GM12878 (cell line): ENCODE measurements around the gene SH3BGRL3. TPM values are rescaled to one million over a fixed set of nuclear protein-coding genes. Genes with fewer than 3 reads are reported as not detected.

Source experiments
- ATAC-seq: fragments of 200-7000 bp; cut with Tn5 transposase; 3 replicates; pipeline ENCODE4 v1.9.1; 2020; ENCODE audit warnings: mild to moderate bottlenecking, moderate library complexity
- BruUV-seq: library from RNA; stranded (reverse); fragments of 400-500 nt; replicated peaks from 2 replicates; lab custom pipeline; 2021; lab: Mats Ljungman, UMichigan
- CTCF ChIA-PET: fragments of 300-600 bp; sonication (Branson Sonifier 250); formaldehyde crosslinking; extraction: SDS; loops from one replicate; lab custom pipeline; 2021; ENCODE audit warnings: inconsistent platforms; lab: Yijun Ruan, JAX
- POLR2A ChIA-PET: fragments of 350-600 bp; formaldehyde crosslinking; extraction: SDS; loops from one replicate; lab custom pipeline; 2021; ENCODE audit warnings: inconsistent platforms; lab: Charles Lee
- RAD21 ChIA-PET: fragments of 300-600 bp; sonication (Branson Sonifier 250); formaldehyde crosslinking; loops from one replicate; lab custom pipeline; 2023; ENCODE audit warnings: antibody characterized with exemption; ENCODE audit not compliant: unreplicated experiment; lab: Charles Lee
- SMC1A ChIA-PET: fragments of 300-600 bp; sonication (Branson Sonifier 250); formaldehyde crosslinking; loops from one replicate; lab custom pipeline; 2023; ENCODE audit not compliant: unreplicated experiment, uncharacterized antibody; lab: Charles Lee
- DNase-seq: peaks from one replicate; pipeline ENCODE4 v3.0.0-alpha.2; 2011; ENCODE audit warnings: low read depth, low spot score
- FAIRE-seq: peaks from 3 replicates; lab custom pipeline; 2011; peaks lifted over from hg19 to GRCh38; lab: Jason Lieb, UNC
- H2AFZ ChIP-seq: 2 replicates; pipeline ENCODE4 v1.6.0; 2011; ENCODE audit warnings: low read depth, low read length, control low read depth; ENCODE audit not compliant: control insufficient read depth
- H3K27ac ChIP-seq: 2 replicates; pipeline ENCODE4 v1.5.1; 2011; ENCODE audit warnings: control low read depth; ENCODE audit not compliant: control insufficient read depth, insufficient read depth
- H3K27me3 ChIP-seq, 2 experiments: replicated peaks in 1 of 2; 2 replicates each; pipeline versions ENCODE4 v1.6.0 to v1.6.1; 2011; ENCODE audit warnings: low read length in 1 of 2; ENCODE audit not compliant: control insufficient read depth in 2 of 2, insufficient read depth in 2 of 2
- H3K36me3 ChIP-seq, 2 experiments: 2 replicates each; pipeline ENCODE4 v1.5.1; 2011; ENCODE audit warnings: low read length in 1 of 2; ENCODE audit not compliant: control insufficient read depth in 2 of 2, insufficient read depth in 2 of 2
- H3K4me1 ChIP-seq: 2 replicates; pipeline ENCODE4 v1.6.1; 2011; ENCODE audit warnings: mild to moderate bottlenecking, low read length, moderate library complexity, mixed read lengths; ENCODE audit not compliant: control insufficient read depth, insufficient read depth
- H3K4me2 ChIP-seq: 2 replicates; pipeline ENCODE4 v1.6.0; 2011; ENCODE audit warnings: control low read depth; ENCODE audit not compliant: control insufficient read depth, insufficient read depth
- H3K4me3 ChIP-seq: fragments of 200-600 bp; sonication (generic); 2 replicates; pipeline ENCODE4 v1.5.1; 2016
- H3K79me2 ChIP-seq: 2 replicates; pipeline ENCODE4 v1.6.0; 2011; ENCODE audit warnings: low read length; ENCODE audit not compliant: control insufficient read depth, insufficient read depth
- H3K9ac ChIP-seq: 2 replicates; pipeline ENCODE4 v1.8.0; 2011; ENCODE audit warnings: low read length, control low read depth, mixed read lengths; ENCODE audit not compliant: control insufficient read depth, insufficient read depth
- H3K9me3 ChIP-seq: replicated peaks from 3 replicates; pipeline ENCODE4 v1.5.1; 2011; ENCODE audit warnings: mild to moderate bottlenecking, low read length; ENCODE audit not compliant: control insufficient read depth, insufficient read depth
- H4K20me1 ChIP-seq: 2 replicates; pipeline ENCODE4 v1.6.0; 2011; ENCODE audit not compliant: control insufficient read depth, insufficient read depth
- BHLHE40 ChIP-seq, 2 experiments: fragments of 450-650 bp in 1 of 2; IDR thresholded peaks; 2 replicates each; pipeline ENCODE4 v1.6.1; 2011 to 2017; ENCODE audit warnings: low read depth in 2 of 2, borderline replicate concordance in 1 of 2, improper control_type of control experiment in 1 of 2, low read length in 1 of 2, mild to moderate bottlenecking in 1 of 2
- MEF2B ChIP-seq: fragments of 450-650 bp; IDR thresholded peaks from 2 replicates; pipeline ENCODE4 v1.6.1; 2018; ENCODE audit warnings: mild to moderate bottlenecking, moderate library complexity; ENCODE audit not compliant: partially characterized antibody, poor library complexity, severe bottlenecking
- MTA2 ChIP-seq: fragments of 450-650 bp; IDR thresholded peaks from 2 replicates; pipeline ENCODE4 v1.6.1; 2016; ENCODE audit warnings: low read depth, mild to moderate bottlenecking, moderate library complexity
- NBN ChIP-seq: fragments of 450-650 bp; IDR thresholded peaks from 2 replicates; pipeline ENCODE4 v1.6.1; 2016
- NFIC ChIP-seq: IDR thresholded peaks from 2 replicates; pipeline ENCODE4 v1.6.1; 2012; ENCODE audit warnings: low read depth, mild to moderate bottlenecking, inconsistent platforms, low read length, moderate library complexity
- NR2F1 ChIP-seq: fragments of 450-650 bp; conservative IDR thresholded peaks from 2 replicates; pipeline ENCODE4 v1.6.1; 2017; ENCODE audit warnings: mild to moderate bottlenecking
- PAX5 ChIP-seq: IDR thresholded peaks from 2 replicates; pipeline ENCODE4 v1.6.1; 2011; ENCODE audit warnings: low read depth, low read length, borderline replicate concordance
- POLR2AphosphoS5 ChIP-seq: IDR thresholded peaks from 2 replicates; pipeline ENCODE4 v1.6.1; 2011; ENCODE audit warnings: mild to moderate bottlenecking, low read length, inconsistent platforms
- PRDM15 ChIP-seq: fragments of 450-650 bp; formaldehyde crosslinking; IDR thresholded peaks from 2 replicates; pipeline ENCODE4 v1.4.0; 2020; ENCODE audit warnings: mild to moderate bottlenecking, moderate library complexity
- RAD21 ChIP-seq: IDR thresholded peaks from 2 replicates; pipeline ENCODE4 v1.6.1; 2011; ENCODE audit warnings: mild to moderate bottlenecking, low read depth, low read length, moderate library complexity; ENCODE audit not compliant: insufficient read depth
- YY1 ChIP-seq: IDR thresholded peaks from 2 replicates; pipeline ENCODE4 v1.6.1; 2011; ENCODE audit warnings: low read depth, mild to moderate bottlenecking, low read length
- ZBTB4 ChIP-seq: fragments of 450-650 bp; formaldehyde crosslinking; IDR thresholded peaks from 2 replicates; pipeline ENCODE4 v1.4.0; 2022; ENCODE audit warnings: mild to moderate bottlenecking, moderate library complexity
- WGBS: methylation state at CpG from one replicate; pipeline ENCODE4 v1.1.6; 2016; ENCODE audit warnings: low lambda C conversion rate; ENCODE audit not compliant: insufficient replicate concordance, insufficient coverage; ENCODE audit errors: missing lambda C conversion rate; 5-methylcytosine and 5-hydroxymethylcytosine counted together
- in situ Hi-C: fragments of 300-500 bp; cut with MboI; formaldehyde crosslinking; loops from 9 replicates; pipeline ENCODE4 v1.14.3; 2018; ENCODE audit warnings: mixed read lengths
- intact Hi-C: fragments of 100-400 bp; cut with micrococcal nuclease; formaldehyde crosslinking; loops from one replicate; pipeline ENCODE4 v1.14.2; 2022; ENCODE audit not compliant: unreplicated experiment
- polyA plus RNA-seq, 11 experiments: library from polyadenylated mRNA; depleted of rRNA in 4 of 11; unstranded in 6 of 11; stranded (reverse) in 5 of 11; fragments of >200 nt; fragmentation: Nextera tagmentation in 4 of 11; fragmentation: Illumina TruSeq in 1 of 11; extraction: Ambion mirVana in 4 of 11; extraction: Trizol in 1 of 11; gene quantifications; 1 replicate in 1 of 11; 2 replicates in 10 of 11; pipeline versions ENCODE4 v1.2.1 to v1.2.3, GENCODE V29; 2011 to 2016; ENCODE audit warnings: inconsistent platforms in 2 of 11, missing spikeins in 2 of 11, low read depth in 1 of 11
- total RNA-seq, 4 experiments: library from RNA; depleted of rRNA in 3 of 4; stranded (reverse); fragments of >200 nt in 3 of 4; fragmentation: Illumina TruSeq in 1 of 4; extraction: Trizol in 1 of 4; gene quantifications; 2 replicates each; pipeline versions ENCODE4 v1.2.1 to v1.2.3, GENCODE V29; 2013 to 2021

The SH3BGRL3 gene
- total and polyA plus RNA-seq, 10 of the 15 experiments (the other 5 are each of a cell fraction or from before 2014, with no cell fraction given): 39.7 to 390 (median 118) TPM

- in situ Hi-C loops: loop anchor here (5.0 kb wide), 1 partner anchor 33 kb away; no protein-coding TSS in a partner anchor
- H2AFZ ChIP-seq: peak overlapping the region; percentile 74
- intact Hi-C loops: no loop called here
- BruUV-seq: no TSS peak
- peak overlapping the region; percentile 42 for H3K9ac ChIP-seq
- H3K36me3 ChIP-seq: no peaks in the 10 kb centered on the region
- WGBS: 12% methylated on average over 21 of the region's 21 CpGs
- peak overlapping the region; percentile 86 for H3K27ac ChIP-seq
- ChIA-PET SMC1A (interaction anchor here (0.5 to 11.1 kb wide), 15 partner anchors 7 to 143 kb away, joined by 3 to 474 read pairs (median 5); partner anchors contain the start of genes CD52, DHDDS and SH3BGRL3), POLR2A (interaction anchor here (0.6 to 9.2 kb wide), 8 partner anchors 8 to 292 kb away, joined by 3 to 253 read pairs (median 8); partner anchors contain the start of genes CD52, PAFAH2, SH3BGRL3 and UBXN11), CTCF (interaction anchor here (0.7 to 18.0 kb wide), 19 partner anchors 8 to 500 kb away, joined by 3 to 879 read pairs (median 6); partner anchors contain the start of genes CD52, CEP85, DHDDS and PAFAH2), RAD21 (interaction anchor here (0.6 to 8.7 kb wide), 15 partner anchors 10 to 128 kb away, joined by 3 to 477 read pairs (median 6); partner anchors contain the start of genes CD52, CEP85, SH3BGRL3 and UBXN11)
- no peak overlapping the region for H3K4me3 ChIP-seq
- ATAC-seq (peak; percentile 60), DNase-seq (no peak), FAIRE-seq (peak; percentile 73)
- no peaks in the 10 kb centered on the region for H3K9me3 ChIP-seq
- peak overlapping the region; percentile 66 for H3K4me2 ChIP-seq
- no peaks in the 10 kb centered on the region for H3K27me3 ChIP-seq
- no peaks in the 10 kb centered on the region for H4K20me1 ChIP-seq
- no peaks in the 10 kb centered on the region for H3K79me2 ChIP-seq
- peaks cover 68% of the 10 kb centered on the region for H3K4me1 ChIP-seq
- peak; percentile 21 for TF ChIP-seq MEF2B
- TF ChIP-seq ZBTB4 (CRISPR knock-in tag): no peak
- TF ChIP-seq YY1: peak; percentile 7; the same call in 1 of the 2 replicates
- TF ChIP-seq NR2F1: peak; percentile 67
- TF ChIP-seq BHLHE40 (IDR thresholded peaks at IDR 0.05; ENCODE audit: borderline replicate concordance in 1 of 2, low read depth in 2 of 2, low read length in 1 of 2): peak; percentile 37 to 68; a peak in 3 of 4 replicates
- TF ChIP-seq NFIC: no peak
- TF ChIP-seq RAD21: no peak
- TF ChIP-seq PAX5: peak; percentile 88; the same call in 1 of the 2 replicates
- TF ChIP-seq MTA2: peak; percentile 33; the same call in 1 of the 2 replicates
- no peak for TF ChIP-seq POLR2AphosphoS5
- TF ChIP-seq PRDM15 (CRISPR knock-in tag): 0 out of 2 replicates have a peak, but pooled peaks have one; percentile 41
- 0 out of 2 replicates have a peak, but pooled peaks have one; percentile 2 for TF ChIP-seq NBN
Observed at GRCh38 chr1:26289158-26290059, 9.5 kb downstream of the SH3BGRL3 start.
